Left lung (tissue), 10 donors: Measurements from ENCODE around the gene NR6A1. TPM values are rescaled to one million over a fixed set of nuclear protein-coding genes. Genes with fewer than 3 reads are reported as not detected.
"Not testable (repeated sequence)": the region's sequence is repeated elsewhere in the genome, so short reads cannot be mapped to it uniquely, and the experiment has no call there.

Source experiments
- ATAC-seq: fragments of 200-7000 bp; cut with Tn5 transposase; one replicate; pipeline ENCODE4 v1.9.1; 2020; ENCODE audit warnings: moderate library complexity
- DNase-seq, 4 donors: peaks; one replicate each; pipeline ENCODE4 v3.0.0-alpha.2; 2013 to 2020
- H3K27ac ChIP-seq, 2 donors: fragments of 200-600 bp; sonication (generic) in 1 of 2; one replicate each; pipeline versions ENCODE4 v1.5.0 to v1.8.0; 2020 to 2021
- H3K27me3 ChIP-seq, 2 donors: fragments of 200-600 bp; sonication (generic) in 1 of 2; one replicate each; pipeline versions ENCODE4 v1.5.0 to v1.8.0; 2020 to 2021
- H3K36me3 ChIP-seq, 2 donors: fragments of 200-600 bp; sonication (generic) in 1 of 2; one replicate each; pipeline versions ENCODE4 v1.5.0 to v1.8.0; 2020 to 2021
- H3K4me1 ChIP-seq, 2 donors: fragments of 200-600 bp; one replicate each; pipeline ENCODE4 v1.8.0; 2021
- H3K4me3 ChIP-seq, 2 donors: fragments of 200-600 bp; sonication (generic) in 1 of 2; one replicate each; pipeline versions ENCODE4 v1.5.0 to v1.8.0; 2020 to 2021; ENCODE audit warnings: mild to moderate bottlenecking in 1 of 2
- H3K9me3 ChIP-seq, 2 donors: fragments of 200-600 bp; sonication (generic) in 1 of 2; one replicate each; pipeline versions ENCODE4 v1.5.0 to v1.8.0; 2020 to 2021
- intact Hi-C, 2 donors: fragments of 100-400 bp; cut with DNase I; formaldehyde crosslinking; loops; one replicate each; pipeline versions ENCODE4 v1.11.2 to v1.14.2; 2022
- polyA plus RNA-seq, 6 donors: library from polyadenylated mRNA; unstranded; fragments of 120-200 nt; gene quantifications; one replicate each; pipeline ENCODE4 v1.2.1, GENCODE V29; 2013; ENCODE audit not compliant: insufficient read length in 6 of 6
- total RNA-seq, 2 donors: library from RNA; stranded (reverse); fragmentation: NEBNext Ultra II Directional; extraction: Animal tissue kit (Norgen Biotek cat#: 25700); gene quantifications; one replicate each; pipeline ENCODE4 v1.2.1, GENCODE V29; 2021
- TF ChIP-seq, protein P1 (sequence below), 2 donors: fragments of 200-600 bp; sonication (generic) in 1 of 2; IDR thresholded peaks; one replicate each; pipeline versions ENCODE4 v1.5.0 to v1.8.0; 2021; ENCODE audit warnings: antibody characterized with exemption in 2 of 2
- donor health status: DM: no; HTN: yes; CAD: no.
- donor health status: DM: no; HTN: no; CAD: no.

NR6A1 gene
- total and polyA plus RNA-seq, 8 donors = 1.2 to 4.1 (median 1.7) TPM

DNA sequence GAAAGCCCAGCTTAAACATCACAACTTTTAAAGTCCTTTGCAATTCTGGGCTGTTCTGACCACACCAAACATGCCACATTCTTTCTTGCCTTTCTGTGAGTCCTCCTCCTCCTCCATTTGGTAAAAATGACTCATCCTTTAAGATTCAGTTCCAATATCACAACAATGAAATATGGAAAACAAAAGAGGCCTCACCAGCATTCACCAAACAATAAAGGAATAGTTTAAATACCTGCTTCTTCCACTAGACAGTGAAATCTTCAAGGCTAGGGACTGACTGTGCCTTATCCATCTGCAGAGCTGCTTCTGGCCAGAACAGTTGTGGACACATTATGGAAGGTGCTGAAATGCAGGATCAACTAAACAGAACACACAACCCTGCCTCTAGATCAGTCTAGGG, 36.0 kb downstream of the NR6A1 start:
- ATAC-seq (peak; percentile 30), DNase-seq (no peak)
- Histone ChIP-seq H3K9me3 (no peaks in the 10 kb centered on the region), H3K4me1 (peaks cover 4 to 11% of the 10 kb centered on the region in 2 donors), H3K36me3 (no peaks in the 10 kb centered on the region), H3K4me3 (no peak overlapping the region), H3K27ac (no peak overlapping the region), H3K27me3 (no peaks in the 10 kb centered on the region)
- TF ChIP-seq, protein P1, sequence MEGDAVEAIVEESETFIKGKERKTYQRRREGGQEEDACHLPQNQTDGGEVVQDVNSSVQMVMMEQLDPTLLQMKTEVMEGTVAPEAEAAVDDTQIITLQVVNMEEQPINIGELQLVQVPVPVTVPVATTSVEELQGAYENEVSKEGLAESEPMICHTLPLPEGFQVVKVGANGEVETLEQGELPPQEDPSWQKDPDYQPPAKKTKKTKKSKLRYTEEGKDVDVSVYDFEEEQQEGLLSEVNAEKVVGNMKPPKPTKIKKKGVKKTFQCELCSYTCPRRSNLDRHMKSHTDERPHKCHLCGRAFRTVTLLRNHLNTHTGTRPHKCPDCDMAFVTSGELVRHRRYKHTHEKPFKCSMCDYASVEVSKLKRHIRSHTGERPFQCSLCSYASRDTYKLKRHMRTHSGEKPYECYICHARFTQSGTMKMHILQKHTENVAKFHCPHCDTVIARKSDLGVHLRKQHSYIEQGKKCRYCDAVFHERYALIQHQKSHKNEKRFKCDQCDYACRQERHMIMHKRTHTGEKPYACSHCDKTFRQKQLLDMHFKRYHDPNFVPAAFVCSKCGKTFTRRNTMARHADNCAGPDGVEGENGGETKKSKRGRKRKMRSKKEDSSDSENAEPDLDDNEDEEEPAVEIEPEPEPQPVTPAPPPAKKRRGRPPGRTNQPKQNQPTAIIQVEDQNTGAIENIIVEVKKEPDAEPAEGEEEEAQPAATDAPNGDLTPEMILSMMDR (IDR thresholded peaks at IDR 0.05) = no peak
- intact Hi-C loops = no loop called here

DNA sequence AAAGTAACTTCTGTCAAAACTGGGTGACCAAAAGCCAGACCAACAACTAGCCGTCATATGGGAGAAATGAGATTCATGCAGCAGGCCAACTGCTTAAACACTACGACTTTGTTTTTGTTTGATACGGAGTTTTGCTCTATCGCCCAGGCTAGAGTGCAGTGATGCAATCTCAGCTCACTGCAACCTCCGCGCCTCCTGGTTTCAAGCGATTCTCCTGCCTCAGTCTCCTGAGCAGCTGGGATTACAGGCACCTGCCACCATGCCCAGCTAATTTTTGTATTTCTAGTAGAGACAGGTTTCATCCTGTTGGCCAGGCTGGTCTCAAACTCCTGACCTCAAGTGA, 36.4 kb downstream of the NR6A1 start:
- H3K9me3 ChIP-seq, H3K4me3 ChIP-seq, DNase-seq, H3K27ac ChIP-seq, H3K27me3 ChIP-seq, H3K36me3 ChIP-seq, intact Hi-C loops, ATAC-seq: not testable (repeated sequence)
- peaks cover 4 to 11% of the 10 kb centered on the region in 2 donors for H3K4me1 ChIP-seq

DNA sequence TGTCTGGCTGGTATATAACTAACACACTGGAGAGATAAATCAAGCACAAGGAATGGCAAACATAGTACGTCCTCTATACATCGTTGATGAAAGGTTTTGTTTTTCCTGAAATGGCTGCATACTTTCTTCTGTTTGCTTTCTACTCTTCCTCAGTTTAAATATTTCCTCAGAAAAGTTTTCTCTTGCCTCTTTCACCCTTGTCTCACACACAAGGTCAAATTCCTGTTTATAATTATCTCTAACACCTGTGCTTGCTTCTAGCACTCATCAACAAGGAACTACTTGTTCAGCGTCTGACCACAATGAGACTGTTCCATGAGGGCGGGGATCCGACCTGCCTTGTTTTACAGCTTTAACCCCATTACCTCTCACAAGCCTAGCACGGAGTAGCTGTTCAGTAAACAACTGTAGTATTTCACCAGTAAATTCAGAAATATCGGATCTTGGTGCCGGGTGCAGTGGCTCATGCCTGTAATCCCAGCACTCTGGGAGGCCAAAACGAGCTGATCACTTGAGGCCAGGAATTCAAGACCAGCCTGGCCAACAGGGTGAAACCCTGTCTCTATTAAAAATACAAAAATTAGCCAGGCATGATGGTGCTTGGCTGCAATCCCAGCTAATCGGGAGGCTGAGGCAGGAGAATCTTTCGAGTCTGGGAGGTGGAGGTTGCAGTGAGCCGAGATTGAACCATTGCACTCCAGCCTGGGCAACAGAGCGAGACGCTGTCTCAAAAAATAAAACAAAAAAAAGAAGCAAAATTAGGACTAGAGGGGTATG, 37.0 kb downstream of the NR6A1 start:
- Histone ChIP-seq H3K27ac (peak overlapping the region; percentile 1 to 59), H3K27me3 (no peaks in the 10 kb centered on the region), H3K4me3 (no peak overlapping the region), H3K36me3 (no peaks in the 10 kb centered on the region), H3K4me1 (peaks cover 4 to 11% of the 10 kb centered on the region in 2 donors), H3K9me3 (no peaks in the 10 kb centered on the region)
- intact Hi-C loops = no loop called here
- ATAC-seq = peak; percentile 94
- TF ChIP-seq, protein P1 (IDR thresholded peaks at IDR 0.05) = no peak
- DNase-seq = peak in 1 of 4 donors; percentile 45

- peaks cover 4 to 11% of the 10 kb centered on the region in 2 donors for H3K4me1 ChIP-seq
- H3K9me3 ChIP-seq = no peaks in the 10 kb centered on the region
- H3K27me3 ChIP-seq = no peaks in the 10 kb centered on the region
- no peak for DNase-seq
- H3K4me3 ChIP-seq = no peak overlapping the region
- H3K27ac ChIP-seq = no peak overlapping the region
- intact Hi-C loops = no loop called here
- H3K36me3 ChIP-seq = no peaks in the 10 kb centered on the region
- TF ChIP-seq, protein P1 (IDR thresholded peaks at IDR 0.05) = no peak
- no peak for ATAC-seq
Measured at GRCh38 chr9:124730772-124731171, 40.3 kb downstream of the NR6A1 start.

- intact Hi-C loops = no loop called here
Measured at GRCh38 chr9:124726886-124727285, 44.2 kb downstream of the NR6A1 start.

More at GRCh38 chr9:124726886-124727285, 44.2 kb downstream of the NR6A1 start:
- Histone ChIP-seq H3K4me3 (no peak overlapping the region), H3K27me3 (no peaks in the 10 kb centered on the region), H3K27ac (no peak overlapping the region), H3K9me3 (no peaks in the 10 kb centered on the region), H3K4me1 (no peaks in the 10 kb centered on the region), H3K36me3 (no peaks in the 10 kb centered on the region)
- ATAC-seq (no peak), DNase-seq (no peak)
- TF ChIP-seq, protein P1 (IDR thresholded peaks at IDR 0.05) = no peak
